Measurements from ENCODE around the gene ARL5A. TPM values are rescaled to one million over a fixed set of nuclear protein-coding genes. Genes with fewer than 3 reads are reported as not detected.

The ARL5A gene
- total RNA-seq, 2 donors from 2014 or later = 46.9 to 64.5 TPM

- peak; percentile 55 to 96 for ATAC-seq
- Mint-ChIP-seq H3K36me3 (no peaks in the 10 kb centered on the region), H3K27ac (peak overlapping the region; percentile 33 to 87), H3K9me3 (no peaks in the 10 kb centered on the region)
- DNase-seq (ENCODE audit: low spot score in 2 of 2) = peak in 1 of 2 donors; percentile 26
These were observed 61.6 kb downstream of the ARL5A start for GRCh38 chr2:151766437-151767153.

GRCh38 chr2:151765760-151766410 is 62.3 kb downstream of the ARL5A start:
- Mint-ChIP-seq H3K27ac (peak overlapping the region; percentile 33 to 87), H3K36me3 (no peaks in the 10 kb centered on the region), H3K9me3 (no peaks in the 10 kb centered on the region)
- DNase-seq (ENCODE audit: low spot score in 2 of 2) (no peak), ATAC-seq (no peak)

- DNase-seq (ENCODE audit: low spot score in 2 of 2) (no peak), ATAC-seq (no peak)
- no peaks in the 10 kb centered on the region for H3K9me3 Mint-ChIP-seq
- no peak overlapping the region for H3K27ac Mint-ChIP-seq
- H3K36me3 Mint-ChIP-seq = no peaks in the 10 kb centered on the region
These were observed 65.5 kb downstream of the ARL5A start for GRCh38 chr2:151762694-151763093.

- H3K36me3 Mint-ChIP-seq = no peaks in the 10 kb centered on the region
These were observed 66.5 kb downstream of the ARL5A start for GRCh38 chr2:151761687-151762086.

GRCh38 chr2:151761193-151761592 is 67.0 kb downstream of the ARL5A start:
- Mint-ChIP-seq H3K36me3 (no peaks in the 10 kb centered on the region), H3K9me3 (no peaks in the 10 kb centered on the region), H3K27ac (no peak overlapping the region)
- DNase-seq (ENCODE audit: low spot score in 2 of 2) (no peak), ATAC-seq (no peak)

More at GRCh38 chr2:151761687-151762086, 66.5 kb downstream of the ARL5A start:
- no peaks in the 10 kb centered on the region for H3K9me3 Mint-ChIP-seq
- ATAC-seq = no peak
- no peak overlapping the region for H3K27ac Mint-ChIP-seq
- DNase-seq (ENCODE audit: low spot score in 2 of 2) = no peak

- DNase-seq (ENCODE audit: low spot score in 2 of 2) (no peak), ATAC-seq (no peak)
- no peak overlapping the region for H3K27ac Mint-ChIP-seq
- H3K9me3 Mint-ChIP-seq = no peaks in the 10 kb centered on the region
- no peaks in the 10 kb centered on the region for H3K36me3 Mint-ChIP-seq
These were observed 68.0 kb downstream of the ARL5A start for GRCh38 chr2:151760139-151760650.

- no peak for ATAC-seq
- no peaks in the 10 kb centered on the region for H3K36me3 Mint-ChIP-seq
- no peak overlapping the region for H3K27ac Mint-ChIP-seq
- DNase-seq (ENCODE audit: low spot score in 2 of 2) = no peak
- no peaks in the 10 kb centered on the region for H3K9me3 Mint-ChIP-seq
These were observed 69.5 kb downstream of the ARL5A start for GRCh38 chr2:151758744-151759143.

GRCh38 chr2:151757861-151758260 is 70.4 kb downstream of the ARL5A start:
- no peak for ATAC-seq
- no peak overlapping the region for H3K27ac Mint-ChIP-seq
- H3K9me3 Mint-ChIP-seq = no peaks in the 10 kb centered on the region
- DNase-seq (ENCODE audit: low spot score in 2 of 2) = no peak
- no peaks in the 10 kb centered on the region for H3K36me3 Mint-ChIP-seq

GRCh38 chr2:151756820-151757219 is 71.4 kb downstream of the ARL5A start:
- no peaks in the 10 kb centered on the region for H3K36me3 Mint-ChIP-seq
- H3K27ac Mint-ChIP-seq = no peak overlapping the region
- DNase-seq (ENCODE audit: low spot score in 2 of 2) = no peak
- ATAC-seq = no peak
- no peaks in the 10 kb centered on the region for H3K9me3 Mint-ChIP-seq

- Mint-ChIP-seq H3K36me3 (no peaks in the 10 kb centered on the region), H3K9me3 (no peaks in the 10 kb centered on the region), H3K27ac (no peak overlapping the region)
- ATAC-seq (no peak), DNase-seq (ENCODE audit: low spot score in 2 of 2) (no peak)
These were observed 73.8 kb downstream of the ARL5A start for GRCh38 chr2:151754253-151754897.

- ATAC-seq (no peak), DNase-seq (ENCODE audit: low spot score in 2 of 2) (no peak)
- no peak overlapping the region for H3K27ac Mint-ChIP-seq
- no peaks in the 10 kb centered on the region for H3K9me3 Mint-ChIP-seq
- H3K36me3 Mint-ChIP-seq = no peaks in the 10 kb centered on the region
These were observed 74.7 kb downstream of the ARL5A start for GRCh38 chr2:151753540-151753939.

Other genes starting within 250 kb of the ARL5A start
- under 1 TPM; 0.30 to 0.31 TPM for gene NEB, start 93.9 kb downstream of the ARL5A start, total RNA-seq